SK-N-SH treated with all-trans-retinoic acid at 6 μM for 48 hours (cell line): ENCODE results near the gene PPIB.
"Not testable (repeated sequence)": the region's sequence is repeated elsewhere in the genome, so short reads cannot be mapped to it uniquely, and the experiment has no call there.

ENCODE experiments used
- ATAC-seq: fragments of 200-7000 bp; cut with Tn5 transposase; 3 replicates; pipeline ENCODE4 v1.9.1; 2020; ENCODE audit warnings: mild to moderate bottlenecking, moderate library complexity
- ARNTL ChIP-seq: fragments of 450-650 bp; formaldehyde crosslinking; IDR thresholded peaks from 2 replicates; pipeline ENCODE4 v1.5.0; 2020; ENCODE audit warnings: low read depth, mild to moderate bottlenecking, moderate library complexity, borderline replicate concordance
- BACH2 ChIP-seq: fragments of 250-450 bp; sonication (Bioruptor Pico); IDR thresholded peaks from 2 replicates; pipeline ENCODE4 v1.9.0; 2021; ENCODE audit warnings: mild to moderate bottlenecking, borderline replicate concordance
- CREB5 ChIP-seq: fragments of 250-450 bp; sonication (Bioruptor Pico); IDR thresholded peaks from 2 replicates; pipeline ENCODE4 v1.5.1; 2020; ENCODE audit warnings: low read depth, mild to moderate bottlenecking, moderate library complexity
- CSDC2 ChIP-seq: fragments of 250-450 bp; sonication (Bioruptor Pico); IDR thresholded peaks from 2 replicates; pipeline ENCODE4 v1.5.0; 2020; ENCODE audit warnings: mild to moderate bottlenecking, moderate library complexity
- CSRNP3 ChIP-seq: fragments of 250-450 bp; sonication (Bioruptor Pico); IDR thresholded peaks from 2 replicates; pipeline ENCODE4 v1.5.1; 2021; ENCODE audit warnings: mild to moderate bottlenecking, moderate library complexity
- ESRRG ChIP-seq: fragments of 250-450 bp; sonication (Bioruptor Pico); IDR thresholded peaks from 2 replicates; pipeline ENCODE4 v1.6.1; 2021; ENCODE audit warnings: mild to moderate bottlenecking
- ISL1 ChIP-seq: fragments of 250-450 bp; sonication (Bioruptor Pico); IDR thresholded peaks from 2 replicates; pipeline ENCODE4 v2.1.2; 2022; ENCODE audit warnings: mild to moderate bottlenecking, moderate library complexity
- PATZ1 ChIP-seq: fragments of 250-450 bp; sonication (Bioruptor Pico); IDR thresholded peaks from 2 replicates; pipeline ENCODE4 v1.8.0; 2020; ENCODE audit warnings: mild to moderate bottlenecking, moderate library complexity, borderline replicate concordance
- PPARA ChIP-seq: fragments of 250-450 bp; sonication (Bioruptor Pico); IDR thresholded peaks from 2 replicates; pipeline ENCODE4 v1.5.0; 2020; ENCODE audit warnings: mild to moderate bottlenecking, borderline replicate concordance
- TCF4 ChIP-seq: fragments of 250-450 bp; sonication (Bioruptor Pico); IDR thresholded peaks from 2 replicates; pipeline ENCODE4 v1.8.0; 2021; ENCODE audit warnings: mild to moderate bottlenecking, moderate library complexity, borderline replicate concordance
- TOX ChIP-seq: fragments of 250-450 bp; sonication (Bioruptor Pico); IDR thresholded peaks from 2 replicates; pipeline ENCODE4 v1.8.0; 2021; ENCODE audit warnings: mild to moderate bottlenecking, moderate library complexity, borderline replicate concordance
- TSHZ2 ChIP-seq: fragments of 250-450 bp; sonication (Bioruptor Pico); IDR thresholded peaks from 2 replicates; pipeline ENCODE4 v1.5.0; 2020; ENCODE audit warnings: mild to moderate bottlenecking, moderate library complexity
- ZC3H10 ChIP-seq: fragments of 250-450 bp; sonication (Bioruptor Pico); IDR thresholded peaks from 2 replicates; pipeline ENCODE4 v1.5.1; 2021; ENCODE audit warnings: mild to moderate bottlenecking, moderate library complexity
- ZFP3 ChIP-seq: fragments of 250-450 bp; sonication (Bioruptor Pico); IDR thresholded peaks from 2 replicates; pipeline ENCODE4 v1.5.0; 2020; ENCODE audit warnings: mild to moderate bottlenecking, moderate library complexity
- ZFP30 ChIP-seq: fragments of 450-650 bp; formaldehyde crosslinking; IDR thresholded peaks from 2 replicates; pipeline ENCODE4 v1.5.0; 2022; ENCODE audit warnings: mild to moderate bottlenecking, moderate library complexity
- ZNF70 ChIP-seq: fragments of 450-650 bp; formaldehyde crosslinking; IDR thresholded peaks from 2 replicates; pipeline ENCODE4 v1.5.0; 2020; ENCODE audit warnings: mild to moderate bottlenecking, moderate library complexity
- ZNF8 ChIP-seq: fragments of 450-650 bp; formaldehyde crosslinking; IDR thresholded peaks from 2 replicates; pipeline ENCODE4 v1.5.0; 2020; ENCODE audit warnings: mild to moderate bottlenecking, moderate library complexity

Gene PPIB

GRCh38 chr15:64122936-64123351 is 39.9 kb downstream of the PPIB start:
- TF ChIP-seq TCF4 (CRISPR knock-in tag) (no peak), PPARA (no peak), ZNF70 (CRISPR knock-in tag) (no peak), BACH2 (CRISPR knock-in tag) (no peak), ZFP30 (CRISPR knock-in tag) (no peak)
- ATAC-seq: no peak

GRCh38 chr15:64122444-64122843 is 40.4 kb downstream of the PPIB start:
- no peak for TF ChIP-seq TOX
- TF ChIP-seq ZNF70 (CRISPR knock-in tag): no peak
- TF ChIP-seq TSHZ2 (CRISPR knock-in tag): no peak
- no peak for TF ChIP-seq BACH2 (CRISPR knock-in tag)
- TF ChIP-seq CSDC2 (CRISPR knock-in tag): no peak
- no peak for ATAC-seq

GRCh38 chr15:64121614-64122013 is 41.2 kb downstream of the PPIB start:
- no peak for ATAC-seq

GRCh38 chr15:64120322-64120721 is 42.5 kb downstream of the PPIB start:
- not testable (repeated sequence) for ATAC-seq

More at GRCh38 chr15:64121614-64122013, 41.2 kb downstream of the PPIB start:
- TF ChIP-seq PATZ1 (CRISPR knock-in tag) (no peak), ZFP30 (CRISPR knock-in tag) (no peak), ZC3H10 (CRISPR knock-in tag) (no peak), BACH2 (CRISPR knock-in tag) (no peak), CREB5 (CRISPR knock-in tag) (no peak), ISL1 (no peak), CSRNP3 (no peak), PPARA (no peak), ZFP3 (CRISPR knock-in tag) (no peak), ZNF8 (CRISPR knock-in tag) (no peak), TOX (no peak), ESRRG (CRISPR knock-in tag) (no peak), ZNF70 (CRISPR knock-in tag) (no peak), ARNTL (CRISPR knock-in tag) (no peak), TSHZ2 (CRISPR knock-in tag) (no peak), CSDC2 (CRISPR knock-in tag) (no peak)
